ENCODE results near the gene TBCD. TPM values are rescaled to one million over a fixed set of nuclear protein-coding genes. Genes with fewer than 3 reads are reported as not detected.

Gene TBCD
- total RNA-seq, 1 experiment from 2014 or later: 129 TPM

- H4K5ac ChIP-seq (ENCODE audit: insufficient read length, low read depth, low read length): no peak overlapping the region
- no peak overlapping the region for H2AK5ac ChIP-seq (ENCODE audit: insufficient read length, low read length)
- H3K23me2 ChIP-seq (ENCODE audit: insufficient read length, low read depth, low read length, poor library complexity, severe bottlenecking): no peaks in the 10 kb centered on the region
- H2BK20ac ChIP-seq (ENCODE audit: low read depth, low read length, poor library complexity, severe bottlenecking): no peak overlapping the region
- H3K9ac ChIP-seq (ENCODE audit: extremely low read depth, insufficient read length, low read length): no peak overlapping the region
- TF ChIP-seq CTCF (conservative IDR thresholded peaks at IDR 0.05): no peak
- H2BK15ac ChIP-seq (ENCODE audit: low read depth, low read length): no peak overlapping the region
- no peak overlapping the region for H3K18ac ChIP-seq (ENCODE audit: insufficient read length, low read depth, low read length)
- no peak overlapping the region for H4K91ac ChIP-seq (ENCODE audit: insufficient read length, low read depth, low read length)
- no peak overlapping the region for H3K56ac ChIP-seq (ENCODE audit: insufficient read length, low read depth, low read length)
- H3K4me2 ChIP-seq (ENCODE audit: insufficient read depth, insufficient read length, low read length): no peak overlapping the region
- no peaks in the 10 kb centered on the region for H3K4me1 ChIP-seq (ENCODE audit: insufficient read depth, low read length)
- no peaks in the 10 kb centered on the region for H4K20me1 ChIP-seq (ENCODE audit: control insufficient read depth, insufficient read depth, insufficient read length)
- no peaks in the 10 kb centered on the region for H3K27me3 Mint-ChIP-seq (ENCODE audit: low read depth)
- DNase-seq: no peak
- no peak overlapping the region for H2AFZ ChIP-seq (ENCODE audit: low read length)
- peaks cover 14% of the 10 kb centered on the region for H3K9me3 ChIP-seq (ENCODE audit: control insufficient read depth, low read depth, low read length)
- H3K79me2 ChIP-seq (ENCODE audit: insufficient read depth, low read length): peaks cover 4% of the 10 kb centered on the region; the same call in 1 of the 2 replicates
- H3K23ac ChIP-seq (ENCODE audit: insufficient read length, low read depth, low read length): no peak overlapping the region
- H3K27ac ChIP-seq (ENCODE audit: insufficient read length, low read depth, low read length): no peak overlapping the region
- H3K4me1 Mint-ChIP-seq: peaks cover 8 to 13% of the 10 kb centered on the region in 2 experiments
- no peak overlapping the region for H3K14ac ChIP-seq (ENCODE audit: insufficient read depth, low read length)
- no peak overlapping the region for H3T11ph ChIP-seq (ENCODE audit: low read length)
- H3K4me3 Mint-ChIP-seq: no peak overlapping the region
- H3K4ac ChIP-seq (ENCODE audit: low read depth, low read length): no peak overlapping the region
- no peaks in the 10 kb centered on the region for H3K79me1 ChIP-seq (ENCODE audit: insufficient read depth, low read depth, low read length, poor library complexity, severe bottlenecking)
- H3K27me3 ChIP-seq (ENCODE audit: insufficient read depth, low read length): no peaks in the 10 kb centered on the region
- H4K8ac ChIP-seq (replicated peaks; ENCODE audit: insufficient read length, low read depth, low read length): no peak overlapping the region
- H2BK120ac ChIP-seq (ENCODE audit: low read depth, low read length, poor library complexity, severe bottlenecking): no peak overlapping the region
- no peak overlapping the region for H2BK12ac ChIP-seq (ENCODE audit: insufficient read length, low read depth, low read length)
- peaks cover 26 to 27% of the 10 kb centered on the region in 2 experiments for H3K9me3 Mint-ChIP-seq
- peaks cover 45 to 65% (median 62%) of the 10 kb centered on the region in 3 experiments for H3K36me3 Mint-ChIP-seq (ENCODE audit: insufficient read depth in 1 of 3, low read depth in 3 of 3)
- H3K27ac Mint-ChIP-seq: no peak overlapping the region
- no CpG with 5 or more reads among the region's 15 CpGs for WGBS (ENCODE audit: extremely low coverage, insufficient read length, low lambda C conversion rate)
- no peak overlapping the region for H2BK5ac ChIP-seq (ENCODE audit: insufficient read length, low read length)
Measured at GRCh38 chr17:82800885-82801284, 49.0 kb downstream of the TBCD start.
